CD4-positive, alpha-beta T cell treated with Interleukin-6 at 100 ng/mL for 8 hours (primary cell): ENCODE measurements around the gene PARP12.

Source experiments
- DNase-seq: peaks from one replicate; pipeline ENCODE4 v3.0.0-alpha.2; 2020; ENCODE audit warnings: mixed read lengths, low spot score

The PARP12 gene

GRCh38 chr7:140059273-140060242, 3.2 kb downstream of the PARP12 start:
- peak; percentile 23 for DNase-seq

- DNase-seq = no peak
These were observed 4.2 kb downstream of the PARP12 start for GRCh38 chr7:140058517-140058916.

- no peak for DNase-seq
These were observed 5.6 kb downstream of the PARP12 start for GRCh38 chr7:140057143-140057535.

DNA sequence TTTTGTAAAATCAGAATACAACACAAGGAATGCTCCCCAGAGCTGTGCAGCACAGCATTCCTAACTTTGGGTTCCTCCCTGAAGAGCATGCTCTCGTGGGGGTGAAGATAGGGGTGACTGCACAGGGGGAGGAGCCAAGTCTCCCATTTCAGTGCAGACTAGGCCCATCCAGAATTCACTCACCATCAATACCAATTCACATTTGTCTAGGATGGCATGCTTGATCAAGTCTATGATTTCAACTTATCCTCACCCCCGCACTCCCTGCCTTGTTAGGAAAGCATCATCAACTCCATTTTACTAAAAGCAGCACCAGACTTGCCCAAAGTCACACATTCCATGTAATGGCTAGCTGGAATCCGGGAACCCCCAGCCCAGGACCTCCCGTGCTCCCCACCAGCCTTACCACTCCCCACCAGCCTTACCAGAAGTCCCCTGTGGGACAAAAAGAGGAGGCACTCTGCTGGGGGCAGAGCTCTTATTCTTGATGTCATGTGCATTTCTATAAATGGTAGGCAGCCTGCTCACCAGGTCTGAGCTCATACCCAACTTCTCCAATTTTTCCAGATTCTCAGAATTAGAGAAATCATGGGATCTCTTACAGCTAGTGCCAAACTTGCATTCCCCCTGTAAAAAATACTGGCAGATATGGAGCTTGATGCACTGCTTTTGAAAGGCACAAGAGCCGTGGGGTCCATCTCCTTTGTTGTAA, 6.2 kb downstream of the PARP12 start:
- no peak for DNase-seq

DNA sequence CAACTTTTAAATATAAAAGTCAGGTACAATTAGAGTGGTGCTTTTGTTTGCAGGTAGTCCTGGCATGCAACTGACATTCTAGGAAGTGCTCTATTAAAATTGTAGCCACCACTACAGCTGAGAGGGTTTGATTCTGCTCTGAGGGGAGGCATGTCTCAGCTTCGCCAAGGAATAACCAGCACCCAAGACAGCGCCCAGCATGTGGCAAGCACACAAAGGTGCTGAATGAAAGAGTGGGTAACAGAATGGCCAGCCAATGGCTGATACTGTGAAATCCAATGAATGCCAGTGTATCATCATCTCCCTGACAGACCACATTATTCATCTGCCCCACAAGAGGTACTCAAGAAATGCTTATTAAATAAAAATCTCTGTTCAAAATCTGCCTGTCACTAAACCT, 6.9 kb downstream of the PARP12 start:
- no peak for DNase-seq

GRCh38 chr7:140054751-140055150, 8.0 kb downstream of the PARP12 start:
- DNase-seq = no peak

DNA sequence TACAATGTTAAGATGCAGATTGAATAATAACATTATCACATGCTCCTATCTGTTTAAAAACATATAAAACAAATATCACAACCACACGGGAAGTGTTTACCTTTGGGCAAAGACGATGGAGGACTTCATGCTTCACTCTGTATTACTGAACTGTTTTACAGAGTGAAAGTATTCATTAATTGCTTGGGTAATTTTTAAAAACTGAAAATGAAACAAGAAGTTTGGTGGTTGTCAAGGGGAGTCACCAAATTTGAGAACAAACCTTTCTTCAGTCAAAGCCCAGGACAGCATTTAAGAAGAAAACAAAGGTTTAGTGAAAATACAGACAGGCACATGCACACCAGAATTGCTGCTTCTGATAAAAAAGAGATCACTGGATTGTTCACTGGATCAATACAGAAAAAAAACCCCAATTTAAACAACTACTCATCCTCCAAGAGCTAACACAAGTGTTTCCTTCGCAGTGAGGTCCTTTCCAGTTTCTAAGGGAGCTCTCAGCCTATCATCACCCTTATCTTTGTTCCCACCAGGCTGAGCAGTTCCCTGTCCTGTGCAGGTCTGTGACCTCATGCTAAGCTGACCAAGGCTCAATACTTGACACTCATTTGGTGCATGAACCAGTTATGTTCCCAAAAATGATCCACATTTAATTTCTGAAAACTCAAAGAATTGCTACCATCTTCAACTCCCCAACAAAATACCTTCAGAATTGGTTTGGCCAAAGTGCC, 8.8 kb downstream of the PARP12 start:
- DNase-seq = no peak

GRCh38 chr7:140051820-140052219, 10.9 kb downstream of the PARP12 start:
- no peak for DNase-seq

DNA sequence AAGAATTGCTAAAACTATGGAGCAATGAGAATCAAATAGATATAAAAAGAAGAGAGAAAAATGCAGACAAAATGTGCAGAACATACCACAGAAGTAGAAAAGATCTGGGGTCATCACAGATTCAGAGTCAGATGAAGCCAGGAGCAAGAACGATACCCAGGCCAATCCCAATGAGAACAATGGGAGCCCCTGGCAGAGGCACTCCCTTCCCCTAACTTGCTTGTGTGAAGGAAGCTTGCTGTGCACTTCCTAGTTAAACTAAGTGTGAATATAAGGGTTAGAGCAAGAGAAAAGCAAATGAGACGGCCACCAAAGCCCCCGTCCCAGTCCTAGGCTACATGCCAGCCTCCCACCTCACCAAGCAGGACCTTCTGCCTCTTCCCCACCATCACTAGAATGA, 12.7 kb downstream of the PARP12 start:
- no peak for DNase-seq

- no peak for DNase-seq
These were observed 13.3 kb downstream of the PARP12 start for GRCh38 chr7:140049339-140050024.

GRCh38 chr7:140048989-140049338, 13.8 kb downstream of the PARP12 start:
- DNase-seq = no peak

DNA sequence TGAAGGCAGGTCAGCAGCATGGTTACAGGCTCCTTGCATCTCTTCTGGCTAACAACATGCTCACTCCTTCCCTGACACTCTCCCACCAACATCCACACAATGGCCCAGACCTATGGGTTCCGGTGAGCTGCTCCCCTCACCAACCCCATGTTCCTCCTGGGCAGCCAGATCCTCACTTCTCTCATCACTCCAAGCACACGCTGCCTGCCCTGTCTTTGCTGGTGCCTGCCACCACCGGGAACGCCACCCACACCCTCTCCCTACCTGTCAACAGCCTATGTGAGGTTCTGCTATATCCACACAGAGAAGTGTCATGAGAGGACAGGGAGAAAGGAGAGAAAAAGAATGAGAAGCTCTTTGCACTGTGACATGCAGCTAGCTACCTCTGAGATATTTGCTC, 14.6 kb downstream of the PARP12 start:
- no peak for DNase-seq

GRCh38 chr7:140047197-140047596, 15.6 kb downstream of the PARP12 start:
- no peak for DNase-seq

DNA sequence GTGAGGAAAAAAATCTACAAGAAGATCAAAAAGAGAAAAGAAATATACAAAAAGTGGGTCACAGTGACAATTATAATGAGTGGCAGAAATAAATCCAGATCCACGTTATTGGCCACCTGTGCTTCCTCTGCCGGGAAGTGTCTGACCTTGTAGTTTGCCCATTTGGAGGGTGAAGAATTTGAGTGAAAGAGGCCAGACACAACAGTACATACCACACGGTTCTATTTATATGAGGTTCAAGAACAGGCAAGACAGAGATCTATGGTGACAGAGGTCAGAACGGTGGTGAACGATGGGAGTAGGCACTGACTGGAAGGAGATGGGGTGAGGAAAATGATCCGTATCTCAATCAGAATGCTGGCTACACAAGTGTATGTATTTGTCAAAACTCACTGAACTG, 17.1 kb downstream of the PARP12 start:
- no peak for DNase-seq

- no peak for DNase-seq
These were observed 18.5 kb downstream of the PARP12 start for GRCh38 chr7:140044251-140044650.

DNA sequence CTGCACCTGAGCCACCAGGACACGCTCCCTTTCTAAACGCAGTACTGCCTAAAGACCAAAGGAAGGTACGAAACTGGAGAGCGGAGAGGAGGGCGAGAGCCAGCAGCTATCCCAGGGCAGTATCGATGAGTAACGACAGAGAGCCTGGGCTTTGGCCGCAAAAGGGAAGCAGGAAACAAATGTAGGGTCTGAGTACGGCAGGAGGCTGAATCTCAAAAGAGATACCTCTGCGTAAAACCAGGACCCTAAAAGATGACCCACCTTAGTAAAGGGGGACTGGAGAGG, 20.4 kb downstream of the PARP12 start:
- no peak for DNase-seq

DNA sequence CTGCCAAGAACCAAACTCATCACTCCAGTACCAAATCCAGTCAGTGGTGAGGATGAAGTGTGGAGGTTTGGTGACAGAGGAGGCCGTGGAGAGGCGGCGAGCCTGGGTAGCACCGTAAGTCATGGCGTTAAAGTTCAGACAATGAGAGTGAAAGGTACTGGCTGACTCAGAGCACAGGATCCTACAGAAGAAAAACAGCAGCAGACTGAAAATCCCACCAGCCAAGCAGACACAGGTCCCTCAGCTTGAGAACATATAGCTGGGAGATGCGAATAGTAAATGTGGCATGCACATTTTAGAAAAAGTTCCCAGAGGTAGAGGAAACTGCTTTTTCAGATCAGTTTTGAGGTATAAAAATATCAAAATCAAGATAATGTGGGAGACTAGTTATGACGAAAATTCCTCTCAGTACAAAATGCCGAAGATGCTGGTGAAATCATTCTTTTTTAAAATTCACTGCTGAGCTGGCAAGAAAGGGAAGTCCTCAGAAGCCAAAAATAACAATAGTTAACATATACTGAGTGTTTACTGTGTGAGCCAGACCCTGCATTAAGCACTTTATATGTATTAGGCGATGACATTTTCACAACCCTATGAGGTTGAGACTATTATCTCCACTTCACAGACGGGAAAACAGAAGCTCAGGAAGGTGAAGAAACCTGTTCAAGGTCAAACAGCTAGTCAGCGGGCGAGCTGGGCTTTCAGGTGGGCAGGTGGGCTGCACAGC, 20.9 kb downstream of the PARP12 start:
- DNase-seq = no peak

GRCh38 chr7:140039896-140040295, 22.9 kb downstream of the PARP12 start:
- no peak for DNase-seq

- no peak for DNase-seq
These were observed 23.7 kb downstream of the PARP12 start for GRCh38 chr7:140039066-140039465.

GRCh38 chr7:140036224-140036962, 26.4 kb downstream of the PARP12 start:
- no peak for DNase-seq
